ENCODE results near the gene VSIG10L2.

The VSIG10L2 gene

DNA sequence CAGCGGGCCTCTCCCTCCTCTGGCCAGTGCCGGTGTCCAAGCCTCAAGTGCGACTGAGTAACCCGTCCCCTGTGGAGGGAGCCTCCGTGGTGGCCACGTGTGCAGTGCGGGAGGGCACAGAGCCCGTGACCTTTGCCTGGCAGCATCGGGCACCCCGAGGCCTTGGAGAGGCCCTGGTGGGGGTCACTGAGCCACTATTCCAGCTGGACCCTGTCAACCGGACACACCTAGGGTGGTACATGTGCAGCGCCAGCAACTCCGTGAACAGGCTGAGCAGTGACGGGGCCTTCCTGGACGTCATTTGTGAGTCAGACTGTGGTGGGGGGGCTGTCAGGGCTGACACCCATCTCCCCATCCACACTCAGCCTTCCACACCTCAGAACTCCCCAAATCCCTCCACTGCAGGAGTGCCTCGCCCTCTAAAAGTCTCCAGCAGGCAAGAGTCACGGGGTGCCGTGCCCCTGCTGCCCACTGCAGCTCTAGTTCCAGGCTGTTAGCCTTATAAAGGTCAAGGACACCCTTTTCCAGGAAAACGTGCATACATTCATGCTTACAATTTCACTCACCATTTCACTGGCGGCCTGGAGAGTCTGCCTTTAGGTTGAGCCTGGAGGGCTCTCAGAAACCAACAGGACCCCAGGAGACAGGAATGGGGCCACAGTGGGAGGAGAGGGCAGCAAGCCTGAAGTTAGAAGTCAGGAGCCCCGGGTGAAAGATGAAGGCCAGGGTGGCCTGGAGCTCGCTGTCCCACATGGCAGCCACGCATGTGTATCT, 2.6 kb downstream of the VSIG10L2 start:
- DNase-seq, result no peak

DNA sequence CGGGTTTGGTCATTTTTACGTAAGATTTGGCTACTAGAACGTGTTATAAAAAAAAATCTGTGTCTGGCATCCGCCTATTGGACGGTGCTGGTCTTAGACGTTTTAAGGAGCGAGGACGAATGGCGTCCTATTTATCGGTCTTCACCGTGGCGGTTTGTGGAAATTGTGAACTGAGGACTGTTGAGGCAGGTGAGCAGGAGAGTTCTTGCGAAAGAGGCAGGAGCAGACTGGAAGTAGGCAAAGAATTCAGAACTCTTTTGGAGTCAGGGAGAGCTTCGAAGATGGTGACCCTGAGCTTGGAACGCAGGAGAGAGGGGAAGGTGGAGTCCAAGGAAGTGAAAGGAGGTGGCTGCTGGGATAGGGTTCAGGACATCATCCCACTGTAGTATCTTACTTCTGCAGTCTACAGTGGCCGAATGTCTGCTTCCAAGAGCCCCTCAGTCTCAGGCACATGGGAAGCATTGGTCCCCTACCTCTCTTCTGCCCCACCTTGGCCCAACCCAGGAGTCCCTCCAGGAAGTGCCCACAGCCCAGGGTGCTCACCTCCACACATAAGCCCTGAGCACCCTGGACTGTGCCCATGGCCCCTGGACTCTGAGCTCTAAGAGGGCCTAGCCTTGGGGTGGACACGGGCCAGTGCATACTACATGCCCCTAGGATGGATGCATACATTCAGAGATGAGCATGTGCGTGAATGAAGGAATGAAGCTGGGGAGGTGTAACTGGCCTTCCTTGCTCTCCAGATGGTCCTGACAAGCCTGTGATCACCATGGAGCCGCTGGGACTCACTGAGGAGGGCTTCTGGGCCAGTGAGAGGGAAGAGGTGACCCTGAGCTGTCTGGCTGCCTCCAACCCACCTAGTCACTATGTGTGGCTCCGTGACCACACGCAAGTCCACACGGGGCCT, 3.7 kb downstream of the VSIG10L2 start:
- DNase-seq, result no peak

DNA sequence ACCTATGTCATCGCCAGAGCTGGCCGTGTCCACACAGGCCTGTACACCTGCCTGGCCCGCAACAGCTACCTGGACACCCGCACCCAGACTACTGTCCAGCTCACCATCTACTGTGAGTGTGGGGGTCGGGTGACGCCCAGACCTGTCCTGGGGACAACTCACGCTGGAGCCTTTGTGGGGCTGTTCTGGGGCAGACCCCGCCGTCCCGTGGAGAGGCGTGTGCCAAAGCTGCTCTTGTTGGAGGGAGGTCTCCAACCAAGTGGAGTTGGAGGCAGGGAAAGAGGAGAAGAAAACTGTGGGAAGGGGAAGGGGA, 4.3 kb downstream of the VSIG10L2 start:
- DNase-seq, result no peak

DNA sequence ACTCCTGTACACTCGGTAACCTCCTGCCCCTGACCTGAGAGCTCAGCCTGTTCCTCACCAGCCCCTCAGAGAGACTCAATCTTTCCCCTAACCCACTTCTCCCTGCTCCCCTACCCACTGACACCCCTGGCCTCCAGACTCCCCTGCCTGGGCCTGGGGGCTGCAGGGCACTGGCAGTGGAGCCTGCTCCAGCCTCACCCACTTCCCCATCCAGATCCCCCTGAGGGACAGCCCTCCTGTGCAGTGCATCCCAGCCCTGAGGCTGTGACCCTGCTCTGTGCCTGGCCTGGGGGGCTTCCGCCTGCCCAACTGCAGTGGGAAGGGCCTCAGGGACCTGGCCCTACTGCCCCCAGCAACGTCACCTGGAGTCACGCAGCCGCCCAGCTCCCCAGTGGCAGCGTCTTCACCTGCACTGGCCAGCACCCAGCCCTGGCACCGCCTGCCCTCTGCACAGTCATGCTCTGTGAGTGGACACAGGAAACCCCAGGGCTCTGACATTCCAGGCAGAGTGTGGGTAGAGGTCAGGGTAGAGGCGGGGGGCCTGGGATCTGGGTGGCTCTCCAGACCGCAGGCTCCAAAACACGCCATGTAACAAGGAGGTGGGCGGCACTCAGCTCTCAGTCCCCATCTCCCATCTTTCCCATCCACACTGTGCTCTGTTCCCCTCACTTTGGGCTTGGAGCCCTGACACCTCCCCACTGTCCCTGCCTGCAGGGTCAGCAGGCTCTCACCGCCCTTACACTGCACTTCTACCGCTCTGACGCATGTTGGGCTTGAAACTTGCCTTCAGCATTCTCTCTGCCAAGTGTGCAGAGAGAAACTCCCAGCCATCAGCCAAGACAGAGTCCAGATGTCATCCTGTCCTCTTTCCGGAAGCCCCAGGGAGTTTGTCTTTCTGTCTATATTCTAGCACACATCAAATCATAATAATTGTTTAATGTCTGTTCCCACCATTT, 5.1 kb downstream of the VSIG10L2 start:
- no peak for DNase-seq

DNA sequence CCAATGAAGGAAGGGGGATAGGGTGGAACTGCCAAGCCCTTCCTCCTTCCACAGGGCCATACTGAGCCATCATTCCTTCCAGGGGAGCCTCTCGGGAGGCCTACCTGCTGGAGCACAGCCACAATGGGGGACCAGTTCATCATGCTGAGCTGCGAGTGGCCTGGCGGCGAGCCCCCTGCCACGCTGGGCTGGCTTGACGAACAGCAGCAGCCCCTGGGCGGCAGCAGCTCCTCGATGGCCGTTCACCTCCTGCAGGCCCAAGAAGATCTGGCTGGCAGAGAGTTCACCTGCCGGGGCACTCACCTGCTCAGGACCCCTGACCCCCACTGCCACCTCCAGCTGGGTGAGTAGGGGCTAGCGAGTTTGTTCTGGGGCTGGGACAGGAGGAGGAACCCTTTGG, 5.9 kb downstream of the VSIG10L2 start:
- DNase-seq, result no peak

DNA sequence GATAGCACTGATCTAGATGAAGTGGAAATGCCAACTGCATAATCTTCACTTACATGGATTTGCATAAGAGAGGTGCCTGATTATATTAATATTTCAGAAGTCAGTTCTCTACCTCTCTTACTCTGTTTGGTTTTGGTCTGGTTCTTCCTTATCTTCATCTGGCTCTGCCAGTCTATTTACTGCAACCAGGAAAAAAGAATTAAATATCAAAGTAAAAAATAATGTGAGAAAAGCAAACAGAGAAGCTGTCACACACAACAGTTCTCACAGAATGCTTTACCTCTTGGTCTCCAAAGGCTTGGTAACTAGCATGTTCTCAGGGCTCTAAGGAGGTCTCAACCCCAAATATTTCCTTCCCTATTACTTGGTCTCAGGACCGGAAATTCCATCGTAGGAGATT, 6.7 kb downstream of the VSIG10L2 start:
- no peak for DNase-seq

DNA sequence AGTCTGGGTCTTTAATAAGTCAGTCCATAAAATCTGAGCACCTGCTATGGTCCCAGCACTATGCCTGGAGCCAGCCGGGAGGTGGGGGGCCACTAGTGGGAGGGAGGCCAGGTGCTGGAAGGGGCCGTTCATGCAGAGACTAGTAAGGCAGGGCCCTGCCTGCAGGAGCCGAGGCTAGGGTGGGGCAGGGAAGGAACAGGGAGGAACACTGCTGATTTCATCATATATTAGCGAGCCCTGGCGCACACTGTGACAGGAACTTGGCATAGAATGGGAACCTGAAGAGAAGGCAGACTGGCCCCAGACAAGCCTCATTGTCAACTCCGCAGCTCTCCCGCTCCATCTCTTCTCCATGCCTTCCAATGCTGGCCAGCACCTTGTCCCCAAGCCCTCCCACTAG, 7.1 kb downstream of the VSIG10L2 start:
- no peak for DNase-seq

DNA sequence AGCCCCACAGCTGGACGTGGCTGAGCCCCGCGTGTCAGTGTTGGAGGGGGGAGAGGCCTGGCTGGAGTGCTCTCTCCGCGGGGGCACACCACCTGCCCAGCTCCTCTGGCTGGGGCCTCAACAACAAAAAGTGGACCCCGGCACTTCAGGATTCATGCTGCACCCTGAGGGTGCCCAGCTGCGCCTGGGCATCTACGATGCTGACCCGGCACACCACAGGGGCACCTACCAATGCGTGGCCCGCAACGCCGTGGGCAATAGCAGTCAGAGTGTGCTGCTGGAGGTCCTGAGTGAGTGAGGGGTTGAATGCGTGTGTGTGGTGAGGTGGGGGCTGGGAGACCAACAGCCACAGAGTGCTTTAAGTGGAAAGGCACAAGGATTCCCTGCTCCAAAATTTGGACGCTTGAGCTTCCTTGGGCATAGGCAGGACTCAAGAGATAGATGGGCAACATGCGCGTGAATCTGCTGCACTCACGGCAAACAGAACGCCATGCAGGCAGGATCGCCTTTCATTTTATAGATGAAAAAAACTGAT, 7.6 kb downstream of the VSIG10L2 start:
- DNase-seq, result no peak

DNA sequence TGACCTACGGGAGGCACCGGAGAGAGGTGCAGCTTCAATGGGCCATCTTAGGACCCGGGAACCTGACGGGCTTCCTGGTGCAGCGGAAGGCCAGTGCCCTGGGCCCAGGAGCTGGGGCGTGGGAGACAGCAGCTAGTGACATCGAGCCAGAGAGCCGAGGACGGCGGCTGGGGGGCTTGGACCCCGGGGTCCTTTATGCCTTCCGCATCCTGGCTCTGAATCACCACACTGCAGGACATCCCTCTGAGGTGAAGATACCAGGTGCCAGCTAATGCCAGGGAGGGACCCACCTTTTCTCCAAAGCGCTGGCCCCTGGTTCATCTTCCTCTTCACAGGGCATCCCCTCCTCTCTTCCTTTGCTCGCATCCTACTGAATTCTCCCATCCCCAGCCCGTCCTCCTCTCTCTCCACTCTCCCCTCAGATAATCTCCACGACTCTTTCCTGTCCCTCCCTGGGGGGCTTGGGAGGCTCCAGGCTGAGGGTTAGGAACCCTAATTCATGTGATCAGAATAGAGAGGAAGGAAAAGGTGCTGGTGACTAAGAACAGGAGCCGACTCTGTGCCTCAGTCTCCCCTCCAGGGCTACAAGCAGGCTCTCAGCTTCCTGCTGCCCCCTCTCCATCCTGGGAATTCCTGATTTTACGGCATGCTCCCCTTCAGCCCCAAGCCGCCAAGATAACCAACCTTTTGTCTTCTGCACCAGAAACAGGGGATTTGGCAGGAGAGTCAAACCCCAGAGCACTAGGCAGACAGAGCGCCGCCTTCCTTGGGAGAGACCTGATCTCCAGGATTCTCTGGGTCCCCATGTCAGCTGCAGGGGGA, 8.5 kb downstream of the VSIG10L2 start:
- no peak for DNase-seq

DNA sequence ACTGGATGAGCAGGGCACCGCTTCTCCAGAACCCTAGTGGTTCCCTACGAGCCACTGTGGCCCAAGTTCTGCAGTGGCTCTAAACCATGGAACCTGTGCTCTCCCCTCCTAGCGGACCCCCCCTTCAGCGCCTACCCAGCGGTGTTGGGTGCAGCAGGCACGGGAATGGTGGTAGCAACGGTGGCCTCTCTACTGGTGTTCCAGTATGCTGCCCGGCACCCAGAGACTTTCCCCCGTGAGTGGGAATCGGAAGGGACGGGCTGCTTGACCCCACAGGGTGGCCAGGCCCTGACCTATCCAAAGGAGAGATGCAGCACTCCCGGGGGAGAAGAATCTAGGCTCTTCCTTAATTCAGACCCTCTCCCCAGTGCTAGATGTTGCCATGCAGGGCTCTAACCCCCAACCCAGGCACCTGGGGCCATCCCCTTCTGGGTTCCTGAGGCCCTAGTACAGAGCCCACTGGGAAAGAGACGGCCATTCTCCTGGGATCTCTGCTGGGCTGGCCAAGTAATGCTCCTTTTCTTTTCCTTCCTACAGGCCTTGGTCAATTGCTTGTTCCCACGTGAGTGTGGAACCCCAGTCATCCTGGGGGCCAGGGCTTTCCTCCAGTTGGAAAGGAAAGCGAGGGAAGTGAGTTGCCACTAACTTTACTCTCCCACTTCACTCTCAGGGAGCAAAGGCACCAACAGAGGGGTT, 9.2 kb downstream of the VSIG10L2 start:
- no peak for DNase-seq

DNA sequence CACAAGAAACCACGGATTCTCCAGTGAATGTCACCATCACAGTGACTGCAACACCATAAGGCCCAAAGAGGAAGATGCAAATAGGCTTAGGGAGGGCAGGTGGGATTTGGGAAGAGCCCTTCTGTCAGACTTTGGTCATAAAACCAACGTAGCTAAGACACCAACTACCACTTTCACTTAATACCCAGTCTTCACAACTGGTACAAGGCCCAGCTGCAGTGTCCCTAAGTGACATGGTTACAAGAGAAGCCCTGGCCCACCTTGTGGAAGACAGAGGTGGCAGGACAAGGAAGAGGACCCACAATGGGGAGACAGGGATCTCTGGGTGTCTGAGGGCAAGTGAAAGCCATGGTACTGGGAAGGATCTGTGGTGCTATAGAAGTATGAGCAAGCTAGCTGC, 10.0 kb downstream of the VSIG10L2 start:
- no peak for DNase-seq

DNA sequence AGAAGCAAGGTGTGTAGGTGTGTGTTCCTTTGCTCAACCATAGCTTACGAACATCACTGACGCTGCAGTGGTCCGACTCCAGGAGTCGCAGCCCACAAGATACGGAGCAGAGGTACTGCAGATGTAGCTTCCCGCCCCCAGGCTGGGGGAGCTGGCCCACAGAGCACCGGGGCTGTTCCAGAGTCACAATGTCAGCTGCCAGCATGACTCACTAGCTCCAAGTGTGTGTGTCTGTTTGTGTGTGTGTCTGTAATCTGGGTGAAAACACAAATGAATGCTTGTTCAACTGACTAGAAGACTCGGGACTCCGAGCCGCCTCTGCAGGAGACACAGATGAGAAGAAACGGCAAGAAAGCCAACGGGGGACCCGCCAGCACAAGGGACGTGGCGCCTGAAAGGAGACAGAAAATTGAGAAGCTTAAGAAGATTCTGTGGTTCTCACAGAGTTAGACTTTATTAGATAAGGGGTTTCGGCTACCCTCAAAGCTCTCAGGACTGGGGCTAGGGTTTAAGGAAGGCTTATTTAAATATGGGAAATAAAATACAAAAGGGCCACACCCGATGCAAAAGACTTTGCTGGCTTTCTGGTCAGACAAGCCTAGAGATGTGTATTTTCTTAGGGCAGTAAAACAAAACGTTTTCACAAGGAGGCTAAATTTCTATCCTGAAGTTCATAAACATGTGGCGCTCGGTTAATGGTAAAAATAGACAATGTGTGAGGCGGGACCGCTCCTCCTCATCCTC, 10.7 kb downstream of the VSIG10L2 start:
- no peak for DNase-seq

DNA sequence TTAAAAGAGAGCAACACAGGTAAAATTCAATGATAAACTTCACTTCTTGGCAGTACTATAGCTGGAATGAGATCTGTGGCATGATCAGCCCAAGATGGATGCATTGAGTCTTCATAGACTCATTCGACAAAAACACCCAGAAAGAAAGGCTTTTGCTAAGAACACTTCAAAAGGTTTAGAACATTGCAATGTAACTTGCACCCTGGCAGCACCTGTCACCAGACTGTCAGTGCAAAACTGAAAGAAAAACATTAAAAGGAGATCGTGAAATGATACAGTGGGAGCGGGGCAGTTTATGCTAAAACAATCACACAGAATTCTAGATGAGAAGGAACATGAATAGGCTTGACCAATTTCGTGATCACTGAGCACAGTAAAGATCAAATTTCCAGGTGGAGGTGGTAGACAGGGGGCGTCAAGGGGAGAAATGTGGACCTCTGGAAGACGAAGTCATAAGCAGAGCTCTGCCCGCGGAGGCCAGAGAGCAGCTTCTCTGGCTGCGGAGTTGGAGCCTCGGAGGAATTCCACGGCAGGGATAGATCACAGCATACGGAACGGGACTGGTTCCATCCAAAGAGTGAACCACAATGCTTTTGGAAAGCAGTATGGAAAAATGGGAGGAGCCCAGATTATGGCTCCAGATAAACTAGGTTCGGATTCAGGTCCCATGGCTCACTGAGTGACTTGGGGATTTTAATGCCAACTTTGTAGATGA, 11.9 kb downstream of the VSIG10L2 start:
- DNase-seq, result no peak

DNA sequence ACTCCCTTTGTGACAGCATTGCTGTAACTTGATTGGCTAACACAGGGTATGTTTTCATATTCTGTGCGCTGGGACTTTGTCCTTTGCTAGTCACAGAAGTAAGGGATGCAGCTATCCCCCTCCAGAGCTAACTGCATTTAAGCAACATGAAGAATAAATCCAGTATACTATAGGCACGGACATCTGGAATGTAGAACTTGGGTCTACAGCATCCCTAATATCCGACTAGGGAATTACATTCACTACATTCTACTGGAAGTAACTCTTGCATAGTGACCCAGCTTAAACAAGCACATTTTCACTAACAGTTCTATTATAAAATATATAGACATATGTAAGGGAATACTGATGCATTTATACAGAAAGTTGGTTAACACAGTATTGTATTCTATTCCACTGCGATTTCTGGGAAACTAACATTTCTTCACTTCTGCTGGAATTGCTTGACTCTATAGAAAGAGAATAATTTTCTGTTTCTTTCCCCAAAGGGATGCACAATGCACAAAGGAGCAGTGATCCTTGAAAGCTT, 13.1 kb downstream of the VSIG10L2 start:
- DNase-seq, result no peak

DNA sequence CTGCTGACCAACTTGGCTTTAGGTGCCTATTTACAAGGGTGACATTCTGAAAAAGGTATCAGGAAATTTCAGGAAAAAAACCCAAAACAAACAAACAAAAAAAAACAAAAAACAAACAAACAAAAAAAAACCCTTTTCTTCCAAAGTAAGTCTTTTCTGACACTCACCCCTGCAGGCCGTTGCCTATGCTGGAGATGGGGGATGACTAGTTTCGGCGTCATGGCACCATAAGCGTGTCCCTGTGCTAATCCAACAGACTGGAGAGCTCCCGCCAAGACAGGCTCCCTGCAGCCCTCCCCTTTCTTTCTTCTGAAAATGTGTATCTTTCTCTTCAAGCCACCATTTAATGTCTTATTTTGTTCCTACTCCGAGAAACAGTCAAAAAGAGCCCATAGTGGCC, 13.7 kb downstream of the VSIG10L2 start:
- DNase-seq, result no peak

DNA sequence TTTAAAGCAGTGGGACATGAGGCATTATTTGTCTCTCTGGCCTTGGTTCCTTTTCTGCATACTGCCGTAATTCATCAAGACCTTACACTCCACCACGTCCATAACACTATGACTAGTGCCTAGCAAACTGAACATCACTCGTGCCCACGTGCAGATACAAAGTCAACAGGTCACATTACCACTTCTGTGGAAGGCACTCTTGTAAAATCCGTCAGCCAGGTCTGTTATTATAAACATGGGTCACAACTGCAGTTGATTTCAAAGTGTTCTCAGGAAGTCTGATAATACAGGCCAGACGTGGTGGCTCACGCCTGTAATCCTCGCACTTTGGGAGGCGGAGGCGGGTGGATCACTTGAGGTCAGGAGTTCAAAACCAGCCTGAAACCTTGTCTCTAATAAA, 14.1 kb downstream of the VSIG10L2 start:
- no peak for DNase-seq

DNA sequence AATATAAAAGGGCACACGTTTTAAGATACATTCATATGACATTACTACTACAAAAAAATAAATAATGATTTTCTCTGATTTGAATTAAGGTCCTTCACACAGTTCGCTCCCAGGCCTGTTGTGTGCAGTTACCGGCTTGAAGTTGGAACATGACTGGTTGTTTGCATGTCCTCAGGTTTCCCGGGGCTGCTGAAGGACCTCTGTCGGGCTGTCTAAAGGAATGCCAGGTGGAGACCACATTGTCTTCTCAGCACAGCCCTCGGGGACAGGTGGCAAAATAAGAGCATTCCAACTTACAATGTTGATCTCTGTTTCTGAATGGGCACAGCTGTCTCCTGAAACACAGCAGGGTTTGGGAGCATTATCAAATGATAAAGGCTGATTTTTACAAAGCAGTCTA, 14.9 kb downstream of the VSIG10L2 start:
- DNase-seq, result no peak

DNA sequence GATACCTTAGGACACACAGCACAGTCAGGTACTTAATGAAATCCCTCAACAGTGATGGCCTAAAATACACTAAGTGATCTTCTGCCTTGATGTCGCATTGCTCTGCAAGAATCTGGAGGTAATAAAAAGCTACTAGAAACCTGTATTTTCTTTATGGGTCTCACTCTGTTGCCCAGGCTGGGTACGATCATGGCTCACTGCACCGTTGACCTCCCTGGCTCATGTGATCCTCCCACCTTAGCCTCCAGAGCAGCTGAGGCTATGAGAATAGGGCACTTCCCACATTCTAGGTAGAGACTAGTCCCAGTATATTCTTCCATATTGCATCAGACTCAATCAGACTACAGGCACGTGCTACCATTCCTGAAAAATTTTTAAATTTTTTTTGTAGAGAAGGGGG, 21.7 kb downstream of the VSIG10L2 start:
- DNase-seq, result no peak

DNA sequence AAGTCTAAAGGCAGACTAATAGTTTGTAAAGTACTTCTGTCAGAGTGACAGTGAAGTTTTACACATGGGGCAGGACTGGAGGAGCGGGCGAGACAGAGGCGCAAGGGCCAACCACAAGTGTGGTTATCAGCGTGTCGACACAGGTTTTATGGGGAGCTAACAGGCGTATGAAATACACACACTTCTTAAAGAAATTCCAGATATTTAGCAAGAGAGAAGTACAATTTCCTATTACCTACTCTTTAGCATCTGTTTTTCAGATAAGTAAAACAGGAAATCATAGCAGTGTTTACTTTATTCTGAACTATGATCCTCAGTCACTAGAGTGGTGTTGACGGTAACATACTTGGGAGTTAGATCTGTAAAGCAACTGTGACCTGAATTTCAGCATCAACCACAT, 22.5 kb downstream of the VSIG10L2 start:
- no peak for DNase-seq

DNA sequence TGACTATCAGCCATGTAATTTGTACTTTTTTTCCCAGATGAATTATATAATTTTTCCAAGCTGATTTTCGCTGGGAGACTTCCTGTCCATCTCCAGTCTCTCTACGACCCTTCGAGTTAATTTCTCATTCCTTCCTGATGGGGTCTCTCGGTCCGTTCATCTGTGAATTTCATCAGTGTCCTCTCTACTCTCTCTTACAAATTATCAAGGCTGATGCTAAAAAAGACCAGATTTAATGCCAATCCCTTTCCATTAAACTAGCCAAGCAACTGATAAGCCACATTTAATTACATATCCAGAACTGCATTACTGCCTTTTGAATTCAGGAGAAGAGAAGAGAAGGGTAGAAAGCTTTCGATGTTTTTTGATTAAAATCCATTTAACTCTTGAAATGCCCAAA, 25.8 kb downstream of the VSIG10L2 start:
- DNase-seq, result no peak

Measured in activated T-cell treated with anti-CD3 and anti-CD28 coated beads for 4 hours (primary cell).